WI38 (cell line): ENCODE data around the gene TMC5.

Source experiments
- H3K4me3 ChIP-seq: 2 replicates; pipeline ENCODE4 v1.5.1; 2011; ENCODE audit warnings: low read depth, mild to moderate bottlenecking, control low read depth, low read length
- TF ChIP-seq, protein P1 (sequence below): IDR thresholded peaks from 2 replicates; pipeline ENCODE4 v1.5.1; 2012; ENCODE audit warnings: low read depth, mild to moderate bottlenecking, control low read depth, low read length

The TMC5 gene

DNA sequence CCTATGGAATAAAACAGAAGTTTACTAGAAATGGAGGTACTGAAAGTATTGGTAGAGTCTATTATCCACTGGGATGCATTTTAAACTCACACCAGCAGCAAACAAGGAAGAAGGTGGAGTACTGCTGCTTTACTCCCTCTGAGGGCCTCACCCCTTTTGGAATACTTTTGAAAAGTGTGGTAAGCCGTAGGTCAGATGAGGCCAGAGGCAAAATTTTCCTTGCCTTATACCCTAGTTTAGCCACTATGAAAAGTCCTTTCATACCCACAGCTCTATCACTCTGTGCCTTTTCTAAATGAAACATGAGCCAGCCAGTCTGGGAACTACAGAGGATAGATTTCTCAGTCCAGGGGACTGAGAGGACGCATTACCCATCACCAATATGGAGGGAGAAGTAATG is 90.2 kb downstream of the TMC5 start:
- no peak overlapping the region for H3K4me3 ChIP-seq
- TF ChIP-seq, protein P1, sequence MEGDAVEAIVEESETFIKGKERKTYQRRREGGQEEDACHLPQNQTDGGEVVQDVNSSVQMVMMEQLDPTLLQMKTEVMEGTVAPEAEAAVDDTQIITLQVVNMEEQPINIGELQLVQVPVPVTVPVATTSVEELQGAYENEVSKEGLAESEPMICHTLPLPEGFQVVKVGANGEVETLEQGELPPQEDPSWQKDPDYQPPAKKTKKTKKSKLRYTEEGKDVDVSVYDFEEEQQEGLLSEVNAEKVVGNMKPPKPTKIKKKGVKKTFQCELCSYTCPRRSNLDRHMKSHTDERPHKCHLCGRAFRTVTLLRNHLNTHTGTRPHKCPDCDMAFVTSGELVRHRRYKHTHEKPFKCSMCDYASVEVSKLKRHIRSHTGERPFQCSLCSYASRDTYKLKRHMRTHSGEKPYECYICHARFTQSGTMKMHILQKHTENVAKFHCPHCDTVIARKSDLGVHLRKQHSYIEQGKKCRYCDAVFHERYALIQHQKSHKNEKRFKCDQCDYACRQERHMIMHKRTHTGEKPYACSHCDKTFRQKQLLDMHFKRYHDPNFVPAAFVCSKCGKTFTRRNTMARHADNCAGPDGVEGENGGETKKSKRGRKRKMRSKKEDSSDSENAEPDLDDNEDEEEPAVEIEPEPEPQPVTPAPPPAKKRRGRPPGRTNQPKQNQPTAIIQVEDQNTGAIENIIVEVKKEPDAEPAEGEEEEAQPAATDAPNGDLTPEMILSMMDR = no peak

DNA sequence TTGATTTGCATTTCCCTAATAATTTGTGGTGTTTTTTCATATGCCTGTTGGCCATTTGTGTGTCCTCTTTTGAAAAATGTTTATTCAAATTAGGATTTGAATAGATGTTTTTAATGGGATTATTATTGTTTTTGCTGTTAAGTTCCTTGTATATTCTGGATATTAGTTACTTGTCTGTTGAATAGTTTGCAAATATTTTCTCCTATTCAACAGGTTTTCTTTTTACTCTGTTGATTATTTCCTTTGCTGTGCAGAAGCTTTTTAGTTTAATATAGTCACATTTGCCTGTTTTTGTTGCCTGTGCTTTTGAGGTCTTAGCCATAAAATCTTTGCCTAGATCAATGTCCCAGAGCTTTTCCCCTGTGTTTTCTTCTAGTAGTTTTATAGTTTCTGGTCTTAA is 94.6 kb downstream of the TMC5 start:
- no peak overlapping the region for H3K4me3 ChIP-seq
- TF ChIP-seq, protein P1 = no peak

DNA sequence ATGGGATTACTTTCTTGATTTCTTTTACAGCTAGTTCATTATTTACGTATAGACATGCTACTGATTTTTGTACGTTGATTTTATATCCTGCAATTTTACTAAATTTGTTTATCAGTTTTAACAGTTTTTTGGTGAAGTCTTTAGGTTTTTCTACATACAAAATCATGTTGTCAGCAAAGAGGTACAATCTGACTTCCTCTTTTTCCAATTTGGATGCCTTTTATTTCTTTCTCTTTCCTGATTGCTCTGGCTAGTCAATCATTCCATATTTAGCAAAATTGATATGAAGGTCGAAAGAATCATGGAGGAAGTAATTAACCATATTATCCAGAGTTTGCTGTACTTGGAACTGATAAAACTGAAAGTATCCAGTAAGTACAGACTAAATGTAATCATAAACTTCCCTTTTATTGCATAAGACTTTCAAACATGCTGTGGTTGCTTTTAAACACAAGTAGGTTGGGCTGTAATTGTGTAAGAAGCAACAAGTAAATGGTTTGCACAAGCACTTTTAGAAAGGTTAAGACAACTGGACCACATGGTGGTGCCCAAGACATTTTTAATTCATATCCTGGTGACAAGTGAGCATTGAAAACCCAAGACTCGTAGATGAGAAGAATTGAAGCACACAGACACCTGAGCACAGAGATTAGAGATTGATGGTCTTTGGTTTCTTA is 95.8 kb downstream of the TMC5 start:
- no peak overlapping the region for H3K4me3 ChIP-seq
- TF ChIP-seq, protein P1 = no peak

DNA sequence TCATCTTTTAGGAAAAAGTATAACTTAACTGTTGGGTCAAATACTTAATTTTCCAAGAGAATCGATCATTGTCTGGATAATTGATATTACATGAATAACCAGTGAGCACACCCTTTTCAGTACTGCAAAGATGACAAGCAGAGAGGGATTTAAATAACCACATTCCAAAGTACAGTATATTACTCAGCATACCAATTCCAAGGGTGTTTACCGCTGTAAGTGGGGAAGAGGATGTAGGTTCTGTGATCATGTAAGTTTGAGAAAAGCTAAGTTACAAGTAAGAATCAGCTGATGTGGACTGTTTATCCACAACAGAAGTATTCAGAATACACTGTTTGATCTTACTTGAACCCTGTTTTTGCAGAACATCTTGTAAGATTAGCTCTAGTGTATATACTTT is 98.1 kb downstream of the TMC5 start:
- TF ChIP-seq, protein P1 = no peak
- no peak overlapping the region for H3K4me3 ChIP-seq

DNA sequence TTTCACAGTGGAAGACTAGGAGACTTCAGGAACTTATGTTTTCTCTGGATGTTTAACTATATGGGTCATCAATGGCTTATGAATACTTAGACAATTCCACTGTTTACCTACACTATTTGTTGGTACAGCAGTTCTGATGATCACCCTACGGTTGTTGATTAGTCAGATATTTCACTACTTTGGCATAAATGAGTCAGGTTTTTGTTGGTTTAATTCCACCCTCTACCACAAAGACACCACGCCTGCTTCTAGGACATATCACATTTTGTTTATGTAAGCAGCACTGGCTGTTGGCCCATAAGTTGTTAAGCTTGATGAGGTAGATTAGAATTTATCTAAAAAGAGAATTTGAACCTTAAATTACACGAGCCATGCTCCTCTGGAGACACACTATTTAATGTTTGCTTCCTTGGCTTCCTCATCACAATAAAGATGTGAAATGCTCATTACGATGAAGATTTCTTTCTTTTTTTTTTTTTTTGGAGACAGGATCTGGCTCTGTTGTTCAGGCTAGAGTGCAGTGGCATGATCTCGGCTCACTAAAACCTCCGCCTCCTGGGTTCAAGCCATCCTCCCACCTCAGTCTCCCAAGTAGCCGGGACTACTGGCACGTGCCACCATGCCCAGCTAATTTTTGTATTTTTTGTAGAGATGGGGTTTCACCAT is 99.9 kb downstream of the TMC5 start:
- TF ChIP-seq, protein P1 = no peak
- no peak overlapping the region for H3K4me3 ChIP-seq

DNA sequence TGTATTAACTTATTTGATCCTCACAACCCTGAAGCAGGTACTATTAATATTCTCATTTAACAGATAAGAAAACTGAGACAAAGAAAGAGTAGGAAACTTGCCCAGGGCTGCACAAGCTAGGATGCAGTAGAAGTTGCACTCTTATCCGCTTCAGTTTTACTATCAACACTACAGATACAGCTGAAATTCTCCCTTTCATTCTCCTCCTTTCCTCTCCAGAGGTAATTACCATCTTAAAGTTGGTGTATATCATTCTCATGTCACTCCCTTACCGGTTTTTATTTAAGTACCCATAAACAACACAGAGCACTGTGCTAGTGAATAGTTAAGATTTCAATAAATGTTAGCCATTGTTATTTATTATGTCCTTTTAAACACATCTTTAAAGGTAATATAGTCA is 100.7 kb downstream of the TMC5 start:
- H3K4me3 ChIP-seq = no peak overlapping the region
- TF ChIP-seq, protein P1 = no peak

DNA sequence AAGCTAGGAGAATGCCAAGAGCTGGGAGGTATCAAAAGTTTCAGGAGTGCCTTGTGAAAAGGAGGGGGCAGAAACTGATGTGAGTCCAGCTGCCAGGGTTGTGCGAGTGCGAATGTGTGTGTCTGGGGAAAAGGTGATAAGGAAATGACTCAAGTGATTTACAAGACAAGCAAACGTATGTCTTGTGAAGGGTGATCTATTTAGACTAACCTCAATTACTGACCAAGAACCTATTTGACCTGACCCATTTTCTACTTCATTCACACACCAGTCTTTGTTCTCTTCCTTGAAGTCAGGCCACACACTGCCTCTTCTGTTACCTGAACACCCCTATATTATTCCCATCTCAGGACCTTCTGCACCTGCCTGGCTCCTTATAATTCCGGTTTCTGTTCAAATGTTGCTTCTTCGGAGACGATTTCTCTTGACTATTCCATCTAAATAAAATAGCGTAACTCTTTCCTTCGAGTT is 103.2 kb downstream of the TMC5 start:
- H3K4me3 ChIP-seq = peak overlapping the region; percentile 74
- TF ChIP-seq, protein P1 = no peak
